ENCODE data around the gene MED9. TPM values are rescaled to one million over a fixed set of nuclear protein-coding genes. Genes with fewer than 3 reads are reported as not detected.
"Not testable (repeated sequence)": the region's sequence is repeated elsewhere in the genome, so short reads cannot be mapped to it uniquely, and the experiment has no call there.

MED9 gene
- total RNA-seq, 1 donor from 2014 or later, result 11.9 TPM

DNA sequence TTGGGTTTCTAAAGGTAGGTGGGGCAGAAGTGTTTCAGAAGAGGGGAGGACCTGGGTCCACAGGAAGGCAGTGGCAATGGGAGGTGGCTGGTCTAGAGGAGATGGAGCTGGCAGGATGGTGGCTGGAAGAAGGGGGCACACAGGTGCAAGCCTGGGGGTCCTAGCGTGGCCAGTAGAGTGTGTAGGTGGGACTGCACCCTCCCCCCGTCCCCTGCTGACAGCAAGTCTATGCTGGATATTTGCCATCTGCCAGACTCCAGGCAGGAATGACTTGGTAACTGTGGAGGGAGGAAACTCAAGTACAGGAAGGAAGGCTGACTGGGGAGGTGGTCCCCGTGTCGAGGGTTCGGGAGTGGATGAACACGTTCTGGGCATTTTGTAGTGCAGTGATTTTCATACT lies 8.6 kb downstream of the MED9 start:
- TF ChIP-seq, protein P1, sequence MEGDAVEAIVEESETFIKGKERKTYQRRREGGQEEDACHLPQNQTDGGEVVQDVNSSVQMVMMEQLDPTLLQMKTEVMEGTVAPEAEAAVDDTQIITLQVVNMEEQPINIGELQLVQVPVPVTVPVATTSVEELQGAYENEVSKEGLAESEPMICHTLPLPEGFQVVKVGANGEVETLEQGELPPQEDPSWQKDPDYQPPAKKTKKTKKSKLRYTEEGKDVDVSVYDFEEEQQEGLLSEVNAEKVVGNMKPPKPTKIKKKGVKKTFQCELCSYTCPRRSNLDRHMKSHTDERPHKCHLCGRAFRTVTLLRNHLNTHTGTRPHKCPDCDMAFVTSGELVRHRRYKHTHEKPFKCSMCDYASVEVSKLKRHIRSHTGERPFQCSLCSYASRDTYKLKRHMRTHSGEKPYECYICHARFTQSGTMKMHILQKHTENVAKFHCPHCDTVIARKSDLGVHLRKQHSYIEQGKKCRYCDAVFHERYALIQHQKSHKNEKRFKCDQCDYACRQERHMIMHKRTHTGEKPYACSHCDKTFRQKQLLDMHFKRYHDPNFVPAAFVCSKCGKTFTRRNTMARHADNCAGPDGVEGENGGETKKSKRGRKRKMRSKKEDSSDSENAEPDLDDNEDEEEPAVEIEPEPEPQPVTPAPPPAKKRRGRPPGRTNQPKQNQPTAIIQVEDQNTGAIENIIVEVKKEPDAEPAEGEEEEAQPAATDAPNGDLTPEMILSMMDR (IDR thresholded peaks at IDR 0.05; ENCODE audit: insufficient read depth, low read length, poor library complexity, severe bottlenecking), result no peak
- Histone ChIP-seq H3K27me3 (ENCODE audit: control insufficient read depth, insufficient read depth, low read length) (no peaks in the 10 kb centered on the region), H3K36me3 (ENCODE audit: control insufficient read depth, insufficient read depth, low read length) (no peaks in the 10 kb centered on the region), H3K4me3 (ENCODE audit: low read depth, low read length) (no peak overlapping the region)
- DNase-seq (ENCODE audit: low read depth), result no peak

DNA sequence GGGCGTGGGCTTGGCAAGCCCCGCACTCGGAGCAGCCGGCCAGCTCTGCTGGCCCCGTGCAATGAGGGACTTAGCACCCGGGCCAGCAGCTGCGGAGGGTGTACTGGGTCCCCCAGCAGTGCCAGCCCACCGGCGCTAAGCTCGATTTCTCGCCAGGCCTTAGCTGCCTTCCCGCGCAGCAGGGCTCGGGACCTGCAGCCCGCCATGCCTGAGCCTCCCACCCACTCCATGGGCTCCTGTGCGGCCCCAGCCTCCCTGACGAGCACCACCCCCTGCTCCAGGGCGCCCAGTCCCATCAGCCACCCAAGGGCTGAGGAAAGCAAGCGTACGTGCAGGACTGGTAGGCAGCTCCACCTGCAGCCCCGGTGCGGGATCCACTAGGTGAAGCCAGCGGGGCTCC lies 9.6 kb downstream of the MED9 start:
- not testable (repeated sequence) for H3K36me3 ChIP-seq (ENCODE audit: control insufficient read depth, insufficient read depth, low read length); H3K27me3 ChIP-seq (ENCODE audit: control insufficient read depth, insufficient read depth, low read length); DNase-seq (ENCODE audit: low read depth); H3K4me3 ChIP-seq (ENCODE audit: low read depth, low read length)

DNA sequence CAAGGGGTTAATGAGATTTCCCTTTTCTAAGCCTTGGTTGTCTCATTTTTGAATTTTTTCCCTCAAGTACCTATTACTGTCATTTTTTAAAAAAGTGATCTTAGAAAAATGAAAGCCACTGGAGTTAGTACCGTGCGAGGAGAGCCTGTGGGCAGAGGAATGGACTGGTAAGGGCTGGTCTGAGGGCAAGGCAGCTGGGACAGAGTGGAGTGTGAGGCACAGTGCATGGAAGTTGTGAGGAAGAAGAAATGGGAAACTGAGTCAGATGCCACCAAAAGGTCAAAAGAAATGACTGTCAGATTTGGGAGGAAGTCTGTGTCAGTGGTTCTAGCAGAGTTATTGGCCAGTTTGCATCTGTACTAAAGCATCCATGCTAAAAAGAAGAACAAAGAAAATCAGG lies 11.2 kb downstream of the MED9 start:
- no peak for DNase-seq (ENCODE audit: low read depth)
- Histone ChIP-seq H3K27me3 (ENCODE audit: control insufficient read depth, insufficient read depth, low read length) (no peaks in the 10 kb centered on the region), H3K36me3 (ENCODE audit: control insufficient read depth, insufficient read depth, low read length) (peaks cover 1% of the 10 kb centered on the region), H3K4me3 (ENCODE audit: low read depth, low read length) (no peak overlapping the region)
- TF ChIP-seq, protein P1 (IDR thresholded peaks at IDR 0.05; ENCODE audit: insufficient read depth, low read length, poor library complexity, severe bottlenecking), result no peak

DNA sequence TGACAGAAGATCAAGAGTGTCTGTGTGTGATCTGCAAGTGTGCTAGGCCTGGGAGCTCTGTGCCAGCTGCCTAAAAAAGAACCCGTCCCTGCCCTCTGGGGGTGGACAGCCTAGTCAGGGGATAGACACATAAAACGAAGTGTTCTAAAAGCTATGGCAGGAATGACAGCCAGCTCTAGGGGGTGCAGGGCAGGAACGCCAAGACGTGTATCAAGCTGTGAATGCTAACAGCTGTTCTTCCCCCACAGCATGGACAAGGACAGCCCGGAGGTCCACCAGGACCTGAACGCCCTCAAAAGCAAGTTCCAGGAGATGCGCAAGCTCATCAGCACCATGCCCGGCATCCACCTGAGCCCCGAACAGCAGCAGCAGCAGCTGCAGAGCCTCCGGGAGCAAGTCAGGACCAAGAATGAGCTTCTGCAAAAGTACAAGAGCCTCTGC lies 14.3 kb downstream of the MED9 start:
- H3K27me3 ChIP-seq (ENCODE audit: control insufficient read depth, insufficient read depth, low read length), result peaks cover 12% of the 10 kb centered on the region
- no peak for DNase-seq (ENCODE audit: low read depth)
- no peak overlapping the region for H3K4me3 ChIP-seq (ENCODE audit: low read depth, low read length)
- peaks cover 1% of the 10 kb centered on the region for H3K36me3 ChIP-seq (ENCODE audit: control insufficient read depth, insufficient read depth, low read length)
- TF ChIP-seq, protein P1 (IDR thresholded peaks at IDR 0.05; ENCODE audit: insufficient read depth, low read length, poor library complexity, severe bottlenecking), result no peak

DNA sequence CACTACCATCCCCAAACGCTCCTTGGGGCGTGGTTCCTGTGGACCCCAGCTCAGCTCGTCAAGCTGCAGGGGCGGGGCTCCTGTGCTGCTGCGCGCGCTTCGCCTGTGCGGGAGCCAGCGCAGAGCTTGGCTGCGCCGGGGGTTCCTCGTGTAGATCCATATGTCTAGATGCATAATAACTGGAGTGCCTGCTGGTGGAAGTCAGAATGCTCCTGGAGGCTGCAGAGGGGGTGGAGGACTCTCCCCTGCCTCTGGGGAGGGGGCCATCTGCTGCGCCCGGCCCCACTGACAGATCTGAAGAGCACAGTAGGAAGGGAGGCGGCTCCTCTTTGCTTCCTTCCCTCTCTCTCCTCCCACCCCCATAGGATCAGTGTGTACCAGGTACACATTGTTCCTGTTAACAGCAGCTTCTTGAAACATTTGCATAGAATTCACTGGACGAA lies 14.8 kb downstream of the MED9 start:
- Histone ChIP-seq H3K4me3 (ENCODE audit: low read depth, low read length) (no peak overlapping the region), H3K27me3 (ENCODE audit: control insufficient read depth, insufficient read depth, low read length) (peaks cover 16% of the 10 kb centered on the region), H3K36me3 (ENCODE audit: control insufficient read depth, insufficient read depth, low read length) (peaks cover 1% of the 10 kb centered on the region)
- TF ChIP-seq, protein P1 (IDR thresholded peaks at IDR 0.05; ENCODE audit: insufficient read depth, low read length, poor library complexity, severe bottlenecking), result no peak
- DNase-seq (ENCODE audit: low read depth), result no peak

DNA sequence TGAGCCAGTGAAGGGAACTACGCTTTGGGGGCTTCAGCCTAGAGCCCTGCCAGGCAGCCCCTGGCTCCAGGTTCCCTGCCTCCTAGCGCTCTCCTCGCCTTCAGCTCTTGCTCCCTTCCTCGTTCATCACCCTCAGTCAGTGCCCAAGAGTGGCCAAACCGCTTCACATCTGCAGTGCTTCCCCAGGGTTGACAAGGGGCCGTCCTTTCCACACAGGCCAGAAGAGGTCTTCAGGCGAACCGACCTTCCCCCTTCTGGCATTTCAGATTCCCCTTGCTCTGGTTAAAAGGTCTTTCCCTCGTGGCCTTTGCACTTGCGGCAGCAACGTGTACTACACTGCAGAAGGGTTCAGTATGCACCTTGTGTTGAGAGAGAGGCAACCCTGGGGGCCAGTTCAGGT lies 15.3 kb downstream of the MED9 start:
- no peak for DNase-seq (ENCODE audit: low read depth)
- peaks cover 1% of the 10 kb centered on the region for H3K36me3 ChIP-seq (ENCODE audit: control insufficient read depth, insufficient read depth, low read length)
- TF ChIP-seq, protein P1 (IDR thresholded peaks at IDR 0.05; ENCODE audit: insufficient read depth, low read length, poor library complexity, severe bottlenecking), result no peak
- H3K27me3 ChIP-seq (ENCODE audit: control insufficient read depth, insufficient read depth, low read length), result peaks cover 17% of the 10 kb centered on the region
- no peak overlapping the region for H3K4me3 ChIP-seq (ENCODE audit: low read depth, low read length)

Measured in kidney epithelial cell (primary cell).